Stimulated activated CD8-positive, alpha-beta memory T cell treated with anti-CD3 and anti-CD28 coated beads, Interleukin-12 subunit alpha, Interleukin-12 subunit beta, amount 100 ng/mL, for 4 hours (primary cell): ENCODE measurements around the gene ICAM2.
A peak's percentile ranks its signal among the peaks of the same experiment; 100 is the strongest.

Experiments
- DNase-seq: peaks from one replicate; pipeline ENCODE4 v3.0.0-alpha.2; 2020; ENCODE audit warnings: low read depth

ICAM2 gene

DNA sequence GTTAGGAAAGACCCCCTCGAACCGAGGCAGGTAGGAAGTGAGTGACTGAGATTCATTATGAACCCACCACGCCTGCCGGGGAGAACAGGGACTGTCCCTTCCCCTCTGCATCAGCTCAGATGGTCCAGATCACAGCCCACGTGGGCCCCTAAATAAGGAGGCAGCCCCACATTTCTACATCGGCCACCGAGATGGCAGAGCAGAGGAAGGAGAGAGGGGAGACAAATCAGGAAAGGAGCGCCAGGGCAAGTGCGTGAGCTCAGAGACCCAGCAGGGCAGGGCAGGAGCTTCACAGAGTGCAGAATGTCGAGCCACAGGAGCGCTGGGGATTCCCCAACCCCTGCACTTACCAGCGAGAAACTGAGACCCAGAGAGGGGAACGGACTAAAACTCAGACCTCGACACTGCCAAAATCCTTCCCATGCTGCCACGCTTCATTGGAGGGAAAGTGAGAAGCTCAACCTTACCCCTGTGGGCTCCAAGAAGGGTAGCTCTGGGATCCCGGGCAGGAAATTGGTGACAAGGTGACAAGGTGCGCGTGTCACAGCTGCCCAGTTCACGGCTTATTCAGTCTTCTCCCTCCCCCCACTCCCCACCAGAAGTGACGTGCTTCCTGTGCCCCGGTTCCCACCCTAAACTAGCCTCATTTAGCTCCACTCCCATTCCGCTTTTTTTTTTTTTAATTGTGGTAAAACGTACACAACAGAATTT is at the start of gene ICAM2:
Gene ICAM2, minus strand, starts transcription at position 578 of the 711 bp plus-strand sequence. CDS start 13,942 bp downstream, outside the sequence.
- DNase-seq, result peak; percentile 81

DNA sequence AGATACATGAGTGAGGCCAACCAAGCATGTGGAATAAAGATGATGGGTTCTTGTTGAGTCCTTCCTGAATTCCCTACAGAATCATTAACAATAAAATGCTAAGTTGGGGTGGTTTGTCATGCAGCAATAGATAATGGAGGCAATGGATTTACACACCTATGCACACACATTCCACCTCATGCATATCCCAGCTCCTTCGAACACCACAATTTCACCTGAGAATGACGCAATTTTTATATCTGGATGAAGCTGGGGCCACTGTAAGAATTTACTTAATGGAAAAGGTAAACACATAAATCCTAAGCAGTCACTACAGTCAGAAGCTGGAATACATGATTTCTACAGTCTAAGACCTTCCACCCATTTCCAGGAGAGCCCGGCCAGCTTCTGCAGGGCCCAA is 49.8 kb upstream of the ICAM2 start:
- DNase-seq, result no peak

DNA sequence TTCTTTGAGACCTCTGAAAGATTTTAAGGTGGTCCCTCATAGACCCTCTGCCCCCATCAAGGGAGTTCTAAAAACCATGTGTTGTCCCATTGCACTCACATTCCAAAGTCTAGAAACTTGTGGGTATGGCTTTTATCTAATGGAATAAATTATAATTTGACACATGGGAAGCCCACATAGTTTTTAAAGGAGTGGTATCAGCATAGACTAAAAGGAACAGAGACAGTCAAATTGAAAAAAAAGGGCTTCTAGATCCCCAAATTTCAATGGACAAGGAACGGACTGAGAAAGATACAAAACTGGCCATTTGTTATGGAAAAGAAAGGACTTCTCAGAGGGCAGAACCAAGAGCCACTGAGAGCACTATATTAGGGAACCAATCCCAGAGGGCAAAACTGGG is 48.7 kb upstream of the ICAM2 start:
- no peak for DNase-seq

DNA sequence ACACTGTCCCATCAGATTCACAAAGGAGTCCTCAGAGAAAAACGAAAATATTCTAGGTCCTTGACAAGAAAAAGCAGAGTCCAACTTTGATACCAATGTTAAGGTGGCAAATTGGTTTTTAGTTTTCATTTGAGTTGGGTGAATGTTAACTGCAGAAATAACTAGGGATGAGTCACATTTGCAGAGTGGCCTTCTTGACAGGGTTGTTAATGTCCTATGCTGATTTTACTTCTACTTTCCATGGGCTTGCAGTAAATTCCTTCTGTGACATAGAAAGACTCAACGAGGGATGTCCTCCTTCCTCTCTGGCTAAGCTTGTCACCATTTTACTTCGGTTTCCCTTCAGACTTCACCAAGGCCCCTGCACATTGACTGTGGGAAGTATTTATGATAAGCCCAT is 47.2 kb upstream of the ICAM2 start:
- DNase-seq, result no peak

DNA sequence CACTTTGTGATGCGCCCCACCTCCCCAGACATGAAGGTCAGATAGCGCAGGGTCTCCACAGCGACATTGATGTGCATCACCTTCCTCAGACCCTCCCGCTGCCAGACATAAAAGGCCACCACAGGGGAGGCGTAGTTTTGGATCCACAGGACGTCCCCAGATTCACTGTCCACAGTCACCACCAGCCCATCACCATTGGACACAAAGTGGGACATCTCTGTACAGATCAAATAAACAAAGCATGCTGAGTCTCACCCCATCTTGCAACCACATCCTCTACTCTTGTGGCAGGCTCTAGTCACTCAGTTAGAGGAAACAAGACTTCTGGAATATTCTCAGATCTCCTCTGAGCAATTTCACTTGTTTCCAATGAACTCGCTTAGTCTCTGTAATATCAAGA is 46.3 kb upstream of the ICAM2 start:
- DNase-seq, result no peak

DNA sequence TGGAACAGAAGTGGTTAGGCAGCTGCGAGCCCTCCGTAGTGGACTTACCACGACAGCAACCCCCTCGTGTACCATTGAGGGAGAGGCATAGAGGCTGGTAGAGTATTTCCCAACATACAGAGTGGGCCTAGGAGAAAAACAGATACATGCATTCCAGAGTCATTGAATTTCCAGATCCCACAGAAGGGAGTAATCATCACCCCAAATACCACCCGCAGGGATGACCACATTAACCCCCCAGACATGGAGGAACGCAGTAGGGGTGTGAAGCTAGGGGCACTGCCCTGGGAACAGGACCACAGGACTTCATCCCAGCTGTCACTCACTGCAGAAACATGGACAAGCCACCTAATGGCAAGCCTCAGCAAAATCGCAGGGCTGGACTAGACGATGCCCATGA is 44.7 kb upstream of the ICAM2 start:
- DNase-seq, result no peak

DNA sequence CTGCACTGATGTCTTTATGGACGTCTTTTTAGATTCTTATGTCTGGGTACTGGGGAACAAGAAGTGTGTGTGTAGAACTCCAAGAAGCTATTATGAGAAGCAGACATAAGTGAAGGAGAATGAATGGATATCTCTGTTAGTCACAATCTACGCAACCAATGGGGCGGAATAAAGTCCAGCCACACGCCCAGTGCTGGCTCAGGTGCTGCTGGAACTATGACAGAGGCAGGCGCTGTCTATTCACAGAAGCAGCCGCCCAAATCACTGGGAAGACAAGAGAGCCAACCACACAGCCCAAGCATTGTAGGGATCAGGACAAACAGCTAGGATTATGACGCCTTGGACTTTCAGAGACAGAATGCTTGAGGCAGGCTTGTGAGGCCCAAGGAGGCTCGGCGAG is 43.9 kb upstream of the ICAM2 start:
- no peak for DNase-seq

DNA sequence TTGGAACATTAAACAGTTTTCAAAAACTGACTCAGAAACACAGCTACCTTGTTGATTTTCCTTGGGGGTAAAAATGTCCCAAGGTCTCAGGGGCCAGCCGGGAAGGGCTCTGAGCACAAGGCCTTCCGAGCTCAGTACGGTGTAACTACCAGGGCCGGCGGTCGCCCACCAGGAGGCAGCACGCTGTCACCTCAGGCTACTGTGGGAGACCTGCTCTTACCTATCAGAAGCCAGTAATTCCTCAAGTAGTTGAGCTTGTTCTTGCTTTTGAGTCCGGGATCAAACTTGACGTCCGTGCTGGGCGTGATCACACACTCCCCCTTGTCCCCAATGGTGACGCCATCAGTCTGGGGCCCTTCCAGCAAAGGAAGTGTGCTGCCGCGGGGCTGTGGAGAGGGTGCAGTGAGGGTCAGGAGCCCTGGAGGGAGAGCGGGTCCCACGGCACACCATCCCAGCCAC is 43.4 kb upstream of the ICAM2 start:
- DNase-seq, result no peak

DNA sequence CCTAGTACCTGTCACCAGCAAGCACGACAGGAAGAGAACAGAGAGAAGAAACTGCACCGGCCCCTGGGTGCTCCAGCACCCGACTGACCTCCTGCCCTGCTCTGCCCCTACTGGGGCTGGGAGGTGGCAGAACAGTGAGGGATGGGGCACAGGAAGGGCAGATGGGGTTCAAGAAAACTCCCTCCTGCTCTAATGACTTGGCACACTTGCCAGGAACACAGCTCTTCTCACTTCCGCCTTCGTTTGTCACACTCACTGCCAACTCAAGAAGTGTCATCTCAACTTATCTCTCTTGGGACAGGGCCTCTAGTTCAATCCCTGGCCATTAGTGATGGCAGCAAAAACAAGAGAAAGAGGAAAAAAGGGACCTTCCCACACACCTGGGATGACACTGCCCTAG is 42.7 kb upstream of the ICAM2 start:
- no peak for DNase-seq

DNA sequence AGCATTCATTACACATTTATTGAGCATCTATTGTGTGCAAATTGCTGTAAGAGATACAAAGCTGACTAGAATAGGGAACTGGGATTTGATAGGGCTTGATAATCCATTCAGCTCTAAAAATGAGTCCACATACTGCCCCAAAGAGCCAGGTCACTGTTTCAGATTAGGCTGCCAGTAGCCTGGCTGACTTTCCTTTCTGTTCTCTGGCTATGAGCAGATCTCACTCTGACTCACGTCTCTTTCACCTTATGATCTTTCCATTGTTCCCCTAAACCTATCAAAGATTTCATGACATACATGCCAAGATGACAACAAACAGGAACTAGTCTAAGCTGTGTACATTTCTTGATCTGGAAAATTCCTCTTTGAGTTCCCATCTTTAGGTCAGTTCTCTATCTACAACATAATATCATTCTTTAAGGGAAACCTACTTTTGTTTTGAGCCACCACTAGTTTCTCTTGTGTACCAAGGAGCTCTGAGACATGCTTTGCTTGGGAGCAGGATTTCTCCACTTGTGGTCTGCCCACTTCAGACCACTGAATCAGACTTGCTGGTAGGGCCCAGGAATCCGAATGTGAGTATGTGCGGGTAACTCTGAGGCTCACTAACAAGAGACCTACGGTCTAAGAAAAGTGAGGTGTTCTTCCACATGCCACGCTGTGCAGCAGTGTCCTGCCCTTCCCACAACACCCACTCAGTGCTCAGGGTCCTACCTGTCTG is 40.9 kb upstream of the ICAM2 start:
- DNase-seq, result no peak

DNA sequence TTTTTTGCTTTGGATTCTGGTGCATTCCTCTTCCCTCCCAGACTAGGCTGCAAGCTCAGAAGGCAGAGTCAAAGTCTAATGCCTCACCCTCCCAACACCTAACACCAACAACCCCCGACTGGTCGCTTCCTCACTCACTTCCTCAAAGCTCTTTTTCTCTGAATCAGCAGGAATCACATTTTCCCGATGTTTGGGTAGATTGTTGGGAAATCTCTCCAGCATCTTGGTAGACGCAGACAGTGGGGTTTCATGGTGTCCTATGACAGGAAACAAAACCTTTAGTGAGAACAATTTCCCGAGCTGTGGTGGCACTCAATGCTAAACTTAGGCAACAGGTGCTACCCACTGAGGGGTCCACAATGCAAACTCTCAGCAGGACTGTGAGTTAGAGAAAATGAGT is 39.9 kb upstream of the ICAM2 start:
- DNase-seq, result no peak

DNA sequence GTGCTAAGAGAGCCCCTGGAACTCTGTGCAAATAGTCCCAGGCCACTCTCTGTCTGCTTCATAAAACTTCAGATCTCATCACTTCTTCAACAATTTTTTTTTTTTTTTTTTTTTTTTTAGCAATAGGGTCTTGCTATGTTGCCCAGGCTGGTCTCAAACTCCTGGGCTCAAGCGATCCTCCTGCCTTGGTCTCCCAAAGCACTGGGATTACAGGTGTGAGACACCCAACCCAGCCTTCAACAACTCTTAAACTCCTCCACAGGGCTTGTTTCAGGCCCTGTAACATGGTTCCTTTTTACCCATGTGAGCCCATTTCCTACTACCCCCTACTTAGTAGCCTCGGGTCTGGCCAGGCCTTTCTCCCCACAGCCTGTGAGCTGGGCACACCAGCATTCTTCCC is 39.3 kb upstream of the ICAM2 start:
- no peak for DNase-seq

DNA sequence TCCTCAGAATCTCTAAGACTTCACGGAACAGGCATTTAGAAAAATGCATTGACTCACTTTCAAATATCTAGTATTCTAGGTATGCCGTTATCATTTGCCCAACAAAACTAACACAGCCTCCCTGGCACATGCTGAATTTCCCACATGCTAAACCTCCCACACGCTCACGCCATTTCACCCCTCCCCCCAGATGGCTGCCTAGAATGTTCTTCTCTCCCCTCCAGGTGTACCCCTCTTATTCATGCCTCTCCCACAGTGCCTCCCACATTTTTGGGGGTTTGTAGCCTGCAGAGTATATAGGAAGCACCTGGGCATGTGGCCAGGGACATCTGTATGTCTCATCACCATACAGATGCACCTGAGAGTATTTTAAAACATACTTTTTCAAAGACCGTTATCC is 38.2 kb upstream of the ICAM2 start:
- DNase-seq, result no peak

DNA sequence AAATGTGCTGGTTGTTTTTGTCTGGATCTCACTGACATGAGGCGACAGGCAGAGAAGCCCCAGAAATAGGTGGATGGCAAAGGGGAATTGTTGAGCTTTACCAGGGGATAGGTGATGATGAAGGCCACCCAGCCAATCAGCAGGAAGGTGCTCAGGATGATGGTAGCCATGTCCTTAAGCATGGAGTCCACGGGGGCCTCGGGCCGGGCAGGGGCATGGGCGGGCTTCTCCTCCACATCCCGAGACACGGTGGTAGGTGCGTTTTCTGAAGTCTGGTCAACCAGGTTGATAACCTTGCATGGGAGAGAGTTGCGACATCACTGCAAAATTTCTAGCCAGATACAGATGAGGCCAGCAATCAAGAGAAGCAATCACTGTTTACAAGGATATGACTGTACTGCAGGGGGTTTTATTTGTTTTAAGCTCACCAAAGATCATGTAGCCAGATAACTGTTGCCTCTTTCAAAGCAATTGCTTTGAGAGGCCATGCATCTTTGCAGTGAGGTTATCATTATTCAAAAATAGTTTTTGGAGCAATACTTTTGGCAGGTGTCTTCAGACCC is 37.3 kb upstream of the ICAM2 start:
- DNase-seq, result no peak

DNA sequence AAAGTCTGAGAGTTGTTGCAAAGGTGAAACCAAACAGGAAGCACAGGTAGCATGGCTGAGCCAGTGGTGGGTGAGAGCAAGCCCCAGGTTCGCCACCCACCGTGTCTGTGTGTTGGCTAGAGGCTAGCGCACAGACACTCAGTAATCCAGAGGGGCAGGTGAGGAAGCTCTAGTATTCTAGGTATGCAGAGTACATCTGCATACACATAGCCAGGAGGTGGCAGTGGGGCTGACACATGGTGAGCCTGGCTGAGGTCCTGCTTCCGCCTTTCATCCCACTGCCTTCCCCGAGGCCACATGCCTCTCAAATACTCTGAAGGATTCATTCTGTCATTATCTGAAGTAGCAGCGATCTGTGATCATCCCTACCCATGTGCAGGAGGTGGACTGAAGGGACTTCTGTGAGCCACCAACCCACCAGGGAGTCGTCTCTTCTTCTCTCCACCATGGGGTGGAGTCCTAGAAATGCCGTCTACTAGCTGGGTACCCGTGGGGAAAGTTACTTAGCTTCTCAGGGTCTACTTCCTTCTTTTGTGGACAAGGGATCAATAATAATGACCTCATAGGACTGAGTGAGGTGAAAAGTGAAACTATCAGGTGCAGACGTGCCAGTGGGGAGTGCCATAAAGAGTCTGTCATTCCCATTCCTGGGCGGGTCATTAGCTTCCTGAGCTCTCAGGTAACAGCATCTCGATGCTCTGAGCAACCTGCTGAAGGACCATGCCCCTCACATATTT is 36.0 kb upstream of the ICAM2 start:
- no peak for DNase-seq

DNA sequence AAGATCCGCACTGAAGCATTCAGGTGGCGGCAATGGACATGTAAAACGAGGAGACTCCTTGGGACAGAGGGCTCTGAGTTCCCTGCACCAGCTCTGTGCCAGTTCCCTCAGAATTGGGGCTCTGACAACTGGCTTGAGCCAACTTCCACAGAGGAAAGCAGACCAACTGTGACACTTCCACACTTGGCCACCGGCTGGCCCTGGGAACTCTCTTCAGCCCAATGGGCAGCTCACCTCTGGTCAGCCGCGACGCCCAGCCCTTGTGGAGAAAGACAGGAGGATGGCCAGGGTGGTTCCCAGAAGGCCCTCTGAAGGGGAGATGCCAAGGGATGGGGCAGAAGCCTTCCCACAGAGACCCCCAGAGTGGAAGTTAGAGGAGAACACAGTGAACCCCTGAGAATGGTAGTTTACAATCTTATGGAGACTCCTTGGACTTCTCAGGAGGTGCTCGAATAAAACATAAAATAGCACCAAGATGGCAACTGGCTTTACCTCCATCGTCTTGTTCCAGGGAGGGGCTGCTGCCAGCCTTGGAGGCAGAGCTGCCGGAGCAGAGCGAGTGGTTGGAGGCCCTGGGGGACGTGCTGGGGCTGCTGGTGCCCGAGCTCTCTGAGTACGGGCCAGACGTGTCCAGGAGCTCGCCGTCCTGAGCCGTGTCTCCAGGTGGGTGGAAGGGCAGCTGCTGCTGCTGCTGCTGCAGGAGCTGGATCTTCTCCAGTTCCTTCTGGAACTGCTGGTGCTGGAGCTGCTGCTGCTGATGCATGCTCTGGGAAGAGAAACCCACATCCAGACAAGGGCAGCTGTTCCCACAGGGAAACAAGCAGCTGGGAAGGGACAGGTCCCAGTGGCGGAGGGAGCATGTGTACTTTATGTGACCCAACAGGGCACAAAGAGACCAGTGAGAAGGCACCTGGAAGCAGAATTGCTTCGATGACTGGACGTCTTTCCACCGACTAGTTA is 35.0 kb upstream of the ICAM2 start:
- DNase-seq, result no peak

DNA sequence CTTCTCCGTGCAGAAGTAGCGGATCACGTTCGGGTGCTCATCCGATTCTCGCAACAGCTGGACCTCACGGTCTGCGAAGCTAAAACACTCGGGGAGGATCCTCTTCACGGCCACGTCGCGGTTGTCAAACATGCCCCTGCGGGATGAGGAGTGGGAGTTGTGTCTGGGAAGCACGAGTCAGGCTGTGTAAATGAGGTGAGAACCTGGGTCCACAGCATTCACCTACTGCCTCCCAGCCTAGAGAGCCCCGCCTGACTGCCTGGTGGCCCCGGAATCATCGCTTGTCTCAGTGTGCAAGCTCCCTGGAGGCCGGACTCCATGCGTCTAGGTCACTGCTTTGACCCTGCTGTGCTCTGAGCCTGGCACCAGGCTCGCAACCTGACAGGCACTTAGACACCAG is 33.9 kb upstream of the ICAM2 start:
- no peak for DNase-seq

DNA sequence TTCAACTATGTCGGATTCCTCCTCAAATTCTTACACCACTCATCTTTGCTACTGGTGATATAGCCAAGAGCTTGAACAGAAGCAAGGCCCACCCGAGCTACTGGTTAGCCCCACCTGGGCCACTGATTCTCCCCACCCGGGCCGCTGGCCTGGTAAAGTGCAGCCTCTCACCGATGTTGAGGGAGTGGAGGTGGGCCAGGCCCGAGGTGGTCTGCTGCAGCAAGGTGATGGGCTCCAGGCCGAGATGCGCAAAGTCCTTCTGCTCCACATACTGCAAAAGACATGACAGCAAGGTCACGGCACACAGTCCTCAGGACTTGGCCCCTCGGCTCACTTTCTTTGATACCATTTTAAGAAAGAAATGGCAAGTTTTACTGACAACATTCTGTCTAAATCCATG is 32.7 kb upstream of the ICAM2 start:
- DNase-seq, result no peak

DNA sequence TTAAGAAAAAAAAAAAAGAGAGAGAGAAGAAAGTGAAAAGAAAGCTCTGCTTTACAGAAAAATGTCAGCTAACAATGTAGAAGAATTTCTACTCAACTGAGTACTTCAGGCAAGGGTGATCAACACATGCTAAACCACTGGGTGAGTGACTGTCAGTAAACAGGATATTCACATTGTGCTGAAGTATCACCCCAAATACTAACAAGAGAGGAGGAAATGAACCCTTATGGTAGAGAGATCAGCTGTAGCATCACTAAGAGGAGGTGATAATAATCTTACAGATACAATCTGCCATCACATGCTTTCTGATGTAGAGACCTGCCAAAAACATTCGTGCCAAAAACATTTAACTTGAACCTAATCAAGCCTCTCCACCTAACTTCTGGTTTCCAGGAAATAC is 30.7 kb upstream of the ICAM2 start:
- DNase-seq, result no peak

DNA sequence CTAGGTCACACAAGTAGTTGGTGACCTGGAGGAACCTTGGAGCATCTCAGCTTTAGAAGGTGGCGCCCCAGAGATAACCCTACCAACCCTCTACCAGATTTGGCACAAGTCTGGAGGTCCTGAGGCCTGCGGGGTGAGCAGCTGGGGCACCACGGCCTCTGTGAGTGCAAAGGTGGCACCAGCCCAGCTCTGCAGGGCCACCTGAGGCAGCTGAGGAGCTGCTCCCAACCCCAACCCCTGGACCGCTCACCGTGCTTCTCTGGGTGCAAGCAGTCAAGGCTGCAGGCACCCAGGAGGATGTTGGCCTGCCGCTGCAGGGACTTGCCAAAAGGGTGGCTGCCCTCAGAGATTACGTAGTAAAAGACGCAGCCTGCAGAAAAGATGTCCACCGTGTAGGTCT is 28.4 kb upstream of the ICAM2 start:
- DNase-seq, result no peak

DNA sequence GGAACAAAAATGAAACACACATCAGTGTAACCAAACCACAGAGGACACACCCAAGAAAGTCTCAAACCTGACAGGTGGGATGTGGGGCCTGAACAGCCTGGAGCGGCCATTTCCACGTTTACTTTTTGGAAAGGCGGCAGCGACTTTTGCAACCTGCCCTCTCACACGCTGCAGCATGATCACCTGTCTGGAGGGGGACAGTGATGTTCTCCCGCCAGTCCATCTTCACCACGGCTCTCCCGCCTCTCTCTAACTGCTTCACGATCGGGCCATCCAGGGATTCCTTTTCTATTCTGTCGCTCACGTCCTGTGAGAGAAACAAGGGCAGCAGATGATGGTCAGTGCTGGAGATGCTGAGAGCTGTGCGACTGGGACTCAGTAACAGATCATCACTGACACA is 24.7 kb upstream of the ICAM2 start:
- DNase-seq, result no peak
